Uterus (tissue), 4 donors: ENCODE measurements around the gene TTLL9. TPM values are rescaled to one million over a fixed set of nuclear protein-coding genes. Genes with fewer than 3 reads are reported as not detected.

Experiments
- DNase-seq, 2 donors: peaks; one replicate each; pipeline ENCODE4 v3.0.0-alpha.2; 2019 to 2020
- H3K27ac ChIP-seq, 2 donors: fragments of 200-600 bp; sonication (generic); 1 replicate in 1 of 2; 2 replicates in 1 of 2; pipeline ENCODE4 v1.5.1; 2016 to 2018
- H3K27me3 ChIP-seq, 2 donors: fragments of 200-600 bp; sonication (generic); one replicate each; pipeline ENCODE4 v1.5.1; 2018 to 2019; ENCODE audit warnings: control low read depth in 1 of 2
- H3K36me3 ChIP-seq, 2 donors: fragments of 200-600 bp; sonication (generic); one replicate each; pipeline ENCODE4 v1.5.1; 2019; ENCODE audit warnings: control low read depth in 1 of 2
- H3K4me1 ChIP-seq, 2 donors: fragments of 200-600 bp; sonication (generic); one replicate each; pipeline ENCODE4 v1.5.1; 2018 to 2019; ENCODE audit warnings: control low read depth in 1 of 2
- H3K4me3 ChIP-seq, 2 donors: fragments of 200-600 bp; sonication (generic); 1 replicate in 1 of 2; 2 replicates in 1 of 2; pipeline ENCODE4 v1.5.1; 2018 to 2019; ENCODE audit warnings: mild to moderate bottlenecking in 1 of 2
- H3K9me3 ChIP-seq, 2 donors: fragments of 200-600 bp; sonication (generic); one replicate each; pipeline ENCODE4 v1.5.1; 2019; ENCODE audit warnings: control low read depth in 1 of 2
- CTCF ChIP-seq, 4 experiments: fragments of 200-600 bp in 2 of 4; fragments of 450-650 bp in 2 of 4; sonication (generic) in 2 of 4; IDR thresholded peaks; one replicate each; pipeline ENCODE4 v1.5.1; 2016 to 2019; ENCODE audit warnings: antibody characterized with exemption in 4 of 4, mild to moderate bottlenecking in 2 of 4, moderate library complexity in 1 of 4
- POLR2A ChIP-seq, 2 donors: fragments of 450-650 bp; IDR thresholded peaks; one replicate each; pipeline ENCODE4 v1.6.1; 2016; ENCODE audit warnings: antibody characterized with exemption in 2 of 2, mild to moderate bottlenecking in 1 of 2, moderate library complexity in 1 of 2
- intact Hi-C: fragments of 100-400 bp; cut with DNase I; formaldehyde crosslinking; loops from one replicate; pipeline ENCODE4 v1.15.1; 2023; ENCODE audit warnings: low total_unique reads
- total RNA-seq, 4 donors: library from RNA; depleted of rRNA in 3 of 4; stranded (reverse); fragments of >200 nt in 3 of 4; gene quantifications; one replicate each; pipeline versions ENCODE4 v1.1.0 to v1.2.4, GENCODE V29; 2014 to 2023
- donor health status: DM: yes; HTN: yes; CAD: no.

Gene TTLL9
- total RNA-seq, 4 donors from 2014 or later: under 0.01 to 2.9 (median 0.91) TPM; not detected in 1

- TF ChIP-seq CTCF (IDR thresholded peaks at IDR 0.05) (no peak), POLR2A (IDR thresholded peaks at IDR 0.05) (no peak)
- intact Hi-C loops: no loop called here
Observed at GRCh38 chr20:31833931-31834521, 36.4 kb upstream of the TTLL9 start.

GRCh38 chr20:31835554-31835953 lies 34.9 kb upstream of the TTLL9 start:
- Histone ChIP-seq H3K27ac (peak overlapping the region; percentile 17 to 24), H3K27me3 (no peaks in the 10 kb centered on the region)

More at GRCh38 chr20:31833931-31834521, 36.4 kb upstream of the TTLL9 start:
- Histone ChIP-seq H3K4me3 (no peak overlapping the region), H3K4me1 (no peaks in the 10 kb centered on the region), H3K9me3 (no peaks in the 10 kb centered on the region), H3K27ac (no peak overlapping the region), H3K36me3 (no peaks in the 10 kb centered on the region), H3K27me3 (no peaks in the 10 kb centered on the region)
- no peak for DNase-seq

GRCh38 chr20:31835977-31836852 lies 34.2 kb upstream of the TTLL9 start:
- TF ChIP-seq CTCF (IDR thresholded peaks at IDR 0.05): no peak
- no peak for TF ChIP-seq POLR2A (IDR thresholded peaks at IDR 0.05)
- DNase-seq: peak; percentile 73 to 79
- H3K4me1 ChIP-seq: no peaks in the 10 kb centered on the region
- H3K36me3 ChIP-seq: no peaks in the 10 kb centered on the region
- H3K27me3 ChIP-seq: no peaks in the 10 kb centered on the region
- peak overlapping the region; percentile 17 to 24 for H3K27ac ChIP-seq
- intact Hi-C loops: no loop called here
- H3K4me3 ChIP-seq: no peak overlapping the region
- no peaks in the 10 kb centered on the region for H3K9me3 ChIP-seq

More at GRCh38 chr20:31835554-31835953, 34.9 kb upstream of the TTLL9 start:
- no peak for DNase-seq
- H3K4me3 ChIP-seq: no peak overlapping the region
- intact Hi-C loops: no loop called here
- no peaks in the 10 kb centered on the region for H3K36me3 ChIP-seq
- TF ChIP-seq CTCF (IDR thresholded peaks at IDR 0.05) (no peak), POLR2A (IDR thresholded peaks at IDR 0.05) (no peak)
- H3K4me1 ChIP-seq: no peaks in the 10 kb centered on the region
- no peaks in the 10 kb centered on the region for H3K9me3 ChIP-seq

- H3K4me3 ChIP-seq: no peak overlapping the region
- no peak overlapping the region for H3K27ac ChIP-seq
- peaks cover 0 to 6% of the 10 kb centered on the region in 2 donors for H3K4me1 ChIP-seq
- intact Hi-C loops: no loop called here
- TF ChIP-seq POLR2A (IDR thresholded peaks at IDR 0.05): no peak
- TF ChIP-seq CTCF (IDR thresholded peaks at IDR 0.05): no peak
- no peaks in the 10 kb centered on the region for H3K9me3 ChIP-seq
- no peaks in the 10 kb centered on the region for H3K27me3 ChIP-seq
- DNase-seq: no peak
- no peaks in the 10 kb centered on the region for H3K36me3 ChIP-seq
Observed at GRCh38 chr20:31836853-31837608, 33.4 kb upstream of the TTLL9 start.
